Fibroblast of skin of left biceps (primary cell): ENCODE results near the gene RHBDL1.

Experiments used
- DNase-seq, 2 experiments: peaks; one replicate each; pipeline ENCODE4 v3.0.0-alpha.2; 2013; ENCODE audit warnings: low read depth in 2 of 2

RHBDL1 gene

DNA sequence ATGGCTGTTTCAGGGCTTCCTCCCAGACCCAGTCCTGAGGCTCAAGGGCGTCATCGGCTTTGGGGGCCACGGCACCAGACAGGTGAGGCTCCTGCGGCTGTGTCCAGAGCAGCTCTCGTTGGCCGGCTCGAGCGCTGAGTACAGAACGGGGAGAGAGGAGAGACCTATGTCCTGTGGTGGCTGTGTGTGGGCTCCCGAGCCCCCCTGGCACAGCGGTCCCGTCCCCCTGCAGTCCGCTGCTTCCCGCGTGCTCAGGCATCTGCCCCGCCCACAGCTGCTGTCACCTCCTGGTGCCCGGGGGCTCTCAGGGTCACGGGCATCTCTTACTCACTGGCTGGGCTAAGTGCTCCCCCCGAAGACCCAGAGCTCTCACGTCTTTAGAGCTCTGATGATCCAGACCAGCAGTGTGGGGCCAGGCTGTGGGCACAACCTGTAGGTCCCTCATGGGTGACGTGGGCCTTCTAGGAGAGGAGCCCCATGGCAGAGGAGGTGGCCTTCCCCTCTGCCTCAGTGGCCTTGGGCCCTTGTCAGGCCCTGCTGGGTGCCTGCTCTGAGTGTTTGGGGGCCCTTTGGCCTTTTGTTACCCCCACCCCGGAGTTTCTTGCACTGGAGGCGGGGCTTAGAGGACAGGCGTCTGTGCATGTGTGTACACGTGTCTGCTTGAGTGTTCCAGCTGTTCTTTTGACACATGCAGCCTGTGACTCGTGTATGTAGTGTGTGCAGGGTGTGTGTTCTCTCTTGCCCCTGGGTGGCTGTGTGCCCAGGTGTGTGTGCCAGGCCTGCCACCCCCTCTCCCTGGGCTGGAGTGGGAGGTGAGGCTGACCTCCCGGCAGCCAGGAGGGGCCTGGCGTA, 22.8 kb upstream of the RHBDL1 start:
- DNase-seq: no peak

DNA sequence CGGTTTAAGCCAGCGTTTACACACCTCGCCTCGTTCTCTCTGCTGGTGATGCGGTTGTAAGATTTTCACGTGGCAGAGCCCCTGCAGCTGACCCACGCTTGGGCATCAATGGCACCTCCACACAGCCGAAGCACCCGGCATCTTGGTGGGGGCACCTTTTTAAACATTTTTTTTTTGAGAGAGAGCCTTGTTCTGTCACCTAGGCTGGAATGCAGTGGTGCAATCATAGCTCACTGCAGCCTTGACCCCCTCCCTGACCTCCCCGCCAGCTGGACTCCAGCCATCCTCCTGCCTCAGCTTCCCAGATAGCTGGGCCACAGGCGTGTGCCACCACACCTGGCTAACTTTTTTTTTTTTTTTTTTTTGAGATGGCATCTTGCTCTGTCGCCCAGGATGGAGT, 21.4 kb upstream of the RHBDL1 start:
- no peak for DNase-seq

DNA sequence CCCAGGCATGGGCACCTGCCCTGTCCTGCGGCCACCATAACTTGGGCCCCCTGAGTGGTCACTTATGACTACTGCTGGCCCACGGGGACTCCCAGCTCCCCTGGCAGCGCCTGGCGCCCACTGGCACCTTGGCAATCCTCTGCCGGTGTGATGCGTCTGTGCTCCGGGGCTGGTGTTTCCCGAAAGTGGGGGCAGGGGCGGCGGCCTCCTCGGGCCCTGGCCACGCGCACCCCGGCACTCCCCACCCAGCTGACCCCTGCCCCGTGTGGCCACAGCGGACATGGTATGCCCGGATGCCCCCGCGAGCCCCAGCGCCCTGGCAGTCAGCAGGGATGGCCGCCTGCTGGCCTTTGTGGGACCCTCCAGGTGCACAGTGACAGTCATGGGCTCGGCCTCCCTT, 18.0 kb upstream of the RHBDL1 start:
- no peak for DNase-seq

DNA sequence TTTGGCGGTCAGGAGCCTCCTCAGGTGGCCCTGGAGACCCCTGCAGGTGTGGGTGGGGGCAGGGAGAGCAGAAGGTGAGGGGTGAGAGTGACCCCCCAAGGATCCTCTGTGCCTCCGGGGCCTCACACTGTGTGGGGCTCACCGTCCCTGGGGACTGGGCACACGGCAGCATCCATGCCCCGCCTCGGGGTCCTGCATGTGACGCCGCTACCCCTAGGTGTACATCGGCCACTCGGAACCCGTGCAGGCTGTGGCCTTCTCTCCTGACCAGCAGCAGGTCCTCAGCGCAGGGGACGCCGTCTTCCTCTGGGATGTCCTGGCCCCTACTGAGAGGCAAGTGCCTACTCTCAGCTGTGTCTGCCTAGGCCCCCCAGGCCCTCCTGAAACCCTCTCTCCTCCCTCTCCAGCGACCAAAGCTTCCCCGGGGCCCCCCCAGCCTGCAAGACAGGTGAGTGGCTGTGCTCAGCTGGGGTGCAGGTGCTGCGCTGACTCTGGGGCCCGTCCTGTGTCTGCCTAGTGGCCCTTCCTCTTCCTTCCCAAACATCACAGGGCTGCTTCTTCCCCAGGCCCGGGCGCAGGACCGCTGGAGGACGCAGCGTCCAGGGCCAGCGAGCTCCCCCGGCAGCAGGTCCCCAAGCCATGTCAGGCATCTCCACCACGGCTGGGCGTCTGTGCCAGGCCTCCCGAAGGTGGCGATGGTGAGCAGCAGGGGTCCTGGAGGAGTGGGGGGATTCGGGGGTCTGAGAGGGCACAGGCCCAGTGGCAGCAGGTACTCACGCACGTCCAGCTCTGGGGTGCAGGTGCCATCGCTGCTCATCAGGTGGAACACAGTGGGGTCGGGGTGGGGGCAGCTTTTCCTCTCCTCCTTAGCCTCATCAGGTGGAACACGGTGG, 16.5 kb upstream of the RHBDL1 start:
- no peak for DNase-seq

DNA sequence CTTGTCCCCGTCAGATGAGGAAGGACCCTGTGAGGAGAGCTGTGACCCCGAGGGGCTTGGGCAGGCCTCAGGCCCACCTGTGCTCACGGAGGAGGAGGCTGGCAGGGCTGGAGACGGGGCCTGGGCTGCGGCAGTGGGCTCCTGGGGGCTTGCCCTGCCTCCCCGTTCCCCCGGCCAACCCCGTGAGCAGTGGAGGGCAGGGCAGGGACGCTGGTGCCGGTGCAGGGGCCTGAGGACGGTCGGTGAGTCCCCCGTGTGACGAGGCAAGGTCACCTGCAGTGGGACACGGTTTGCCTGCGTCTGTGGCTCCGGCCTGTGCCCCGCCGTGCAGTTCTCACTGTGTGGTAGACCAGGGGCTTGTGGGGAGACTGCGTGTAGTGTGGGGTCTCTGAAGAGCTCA, 15.9 kb upstream of the RHBDL1 start:
- no peak for DNase-seq

DNA sequence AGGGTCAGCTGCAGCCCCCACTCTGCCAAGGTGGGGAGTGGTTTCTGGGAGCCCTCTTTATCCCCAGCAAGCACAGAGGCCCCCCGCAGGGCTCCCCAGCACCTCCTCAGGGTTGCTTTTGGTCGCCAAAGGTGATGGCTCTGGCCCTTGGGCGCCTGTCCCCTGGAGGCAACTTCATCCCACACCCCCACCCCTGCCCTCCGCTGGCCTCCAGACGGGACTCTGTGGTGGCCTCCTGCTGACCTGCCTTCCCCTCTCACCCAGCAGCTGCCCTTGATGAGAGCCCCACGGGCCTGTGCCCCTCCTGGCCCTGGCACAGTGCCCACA, 15.4 kb upstream of the RHBDL1 start:
- no peak for DNase-seq

DNA sequence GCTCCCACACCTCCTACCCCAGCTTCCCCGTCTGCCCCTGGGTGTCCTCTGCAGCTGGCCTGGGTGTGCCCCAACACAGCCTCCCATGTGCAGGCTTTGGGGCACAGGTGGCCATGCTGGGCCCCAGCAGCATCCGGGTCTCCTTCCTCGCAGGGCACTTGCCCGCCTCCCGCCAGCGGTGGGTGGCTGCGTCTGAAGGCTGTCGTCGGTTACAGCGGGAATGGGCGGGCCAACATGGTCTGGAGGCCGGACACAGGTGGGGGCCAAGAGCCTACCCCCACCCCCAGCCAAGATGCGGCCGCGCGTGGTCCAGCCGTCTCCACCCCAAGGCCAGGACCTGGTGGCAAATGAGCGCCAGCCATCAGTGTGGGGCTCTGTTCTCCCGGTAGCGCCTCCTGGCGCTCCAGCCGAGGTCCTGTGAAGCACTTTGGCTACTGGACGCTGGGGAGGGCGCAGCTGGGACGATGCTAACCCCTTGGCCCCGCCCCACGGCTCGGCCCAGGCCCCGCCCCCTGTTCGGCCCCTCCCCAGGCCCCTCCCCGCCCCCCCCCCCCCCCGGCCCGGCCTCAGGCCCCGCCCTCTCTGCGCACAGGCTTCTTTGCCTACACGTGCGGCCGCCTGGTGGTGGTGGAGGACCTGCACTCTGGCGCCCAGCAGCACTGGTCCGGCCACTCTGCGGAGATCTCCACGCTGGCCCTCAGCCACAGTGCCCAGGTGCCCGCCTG, 14.8 kb upstream of the RHBDL1 start:
- DNase-seq: peak in 1 of 2 experiments; percentile 37

DNA sequence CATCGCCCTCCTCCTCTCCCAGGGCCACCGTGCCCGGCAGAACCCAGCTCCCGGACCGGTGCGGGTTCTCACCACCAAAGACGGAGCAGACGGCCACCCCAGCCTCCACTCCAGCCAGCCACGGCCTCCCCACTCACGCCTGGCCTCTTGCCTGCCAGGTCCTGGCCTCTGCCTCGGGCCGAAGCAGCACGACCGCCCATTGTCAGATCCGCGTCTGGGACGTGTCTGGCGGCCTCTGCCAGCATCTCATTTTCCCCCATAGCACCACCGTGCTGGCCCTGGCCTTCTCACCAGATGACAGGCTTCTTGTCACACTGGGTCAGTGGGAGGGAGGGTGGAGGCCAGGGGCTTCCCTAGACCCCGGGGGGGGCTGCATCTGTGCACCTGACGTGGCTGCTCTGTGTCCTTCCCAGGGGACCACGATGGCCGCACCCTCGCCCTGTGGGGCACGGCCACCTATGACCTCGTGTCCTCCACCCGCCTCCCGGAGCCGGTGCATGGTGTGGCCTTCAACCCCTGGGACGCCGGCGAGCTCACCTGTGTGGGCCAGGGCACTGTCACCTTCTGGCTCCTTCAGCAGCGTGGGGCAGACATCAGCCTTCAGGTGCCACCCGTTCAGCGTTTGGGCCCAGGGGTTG, 14.2 kb upstream of the RHBDL1 start:
- no peak for DNase-seq

DNA sequence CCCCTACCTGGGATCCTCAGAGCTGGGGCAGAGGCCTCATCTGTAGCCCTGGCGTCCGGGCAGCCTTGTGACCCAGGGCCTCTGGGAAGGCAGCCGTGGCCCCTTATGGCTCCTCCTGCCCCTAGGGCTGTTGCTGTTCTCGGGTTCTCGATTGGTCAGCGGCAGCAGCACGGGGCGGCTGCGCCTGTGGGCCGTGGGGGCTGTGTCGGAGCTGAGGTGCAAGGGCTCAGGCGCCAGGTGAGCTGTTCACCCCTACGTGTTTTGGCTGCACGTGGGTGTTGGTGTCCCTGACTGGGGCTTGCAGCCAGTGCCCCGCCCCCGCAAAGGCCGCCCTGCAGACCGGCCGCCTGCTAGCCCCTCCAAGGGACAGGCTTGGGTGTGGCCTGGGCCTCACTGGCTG, 13.4 kb upstream of the RHBDL1 start:
- DNase-seq: no peak

DNA sequence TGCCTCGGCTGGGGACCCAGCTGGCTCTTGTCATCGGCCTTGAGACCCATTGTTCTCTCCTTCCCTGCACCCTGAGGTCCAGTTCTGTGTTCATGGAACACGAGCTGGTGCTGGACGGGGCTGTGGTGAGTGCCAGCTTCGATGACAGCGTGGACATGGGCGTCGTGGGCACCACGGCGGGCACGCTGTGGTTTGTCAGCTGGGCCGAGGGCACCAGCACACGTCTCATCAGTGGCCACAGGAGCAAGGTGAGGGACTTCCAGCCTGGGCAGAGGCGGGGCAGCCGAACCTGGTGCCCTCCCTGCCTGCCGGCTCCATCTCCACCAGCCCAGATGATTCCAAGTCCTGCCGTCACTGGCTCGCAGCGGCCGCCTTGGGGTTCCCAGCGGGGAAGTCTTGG, 12.9 kb upstream of the RHBDL1 start:
- no peak for DNase-seq

DNA sequence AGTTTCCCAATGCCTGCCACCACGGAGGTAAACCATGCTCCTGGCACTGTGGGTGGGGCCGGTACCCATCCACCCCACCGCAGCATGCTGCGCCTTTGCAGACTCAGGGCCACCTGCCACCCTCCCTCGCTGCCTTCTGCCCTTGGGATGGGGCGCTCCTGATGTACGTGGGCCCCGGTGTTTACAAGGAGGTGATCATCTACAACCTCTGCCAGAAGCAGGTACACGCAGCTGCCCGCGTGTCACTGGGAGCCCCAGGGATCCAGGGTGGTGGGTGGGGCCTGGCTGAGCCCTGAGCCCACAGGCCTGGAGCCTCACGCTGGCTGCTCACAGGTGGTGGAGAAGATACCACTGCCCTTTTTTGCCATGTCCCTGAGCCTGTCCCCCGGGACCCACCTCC, 8.9 kb upstream of the RHBDL1 start:
- DNase-seq: no peak

DNA sequence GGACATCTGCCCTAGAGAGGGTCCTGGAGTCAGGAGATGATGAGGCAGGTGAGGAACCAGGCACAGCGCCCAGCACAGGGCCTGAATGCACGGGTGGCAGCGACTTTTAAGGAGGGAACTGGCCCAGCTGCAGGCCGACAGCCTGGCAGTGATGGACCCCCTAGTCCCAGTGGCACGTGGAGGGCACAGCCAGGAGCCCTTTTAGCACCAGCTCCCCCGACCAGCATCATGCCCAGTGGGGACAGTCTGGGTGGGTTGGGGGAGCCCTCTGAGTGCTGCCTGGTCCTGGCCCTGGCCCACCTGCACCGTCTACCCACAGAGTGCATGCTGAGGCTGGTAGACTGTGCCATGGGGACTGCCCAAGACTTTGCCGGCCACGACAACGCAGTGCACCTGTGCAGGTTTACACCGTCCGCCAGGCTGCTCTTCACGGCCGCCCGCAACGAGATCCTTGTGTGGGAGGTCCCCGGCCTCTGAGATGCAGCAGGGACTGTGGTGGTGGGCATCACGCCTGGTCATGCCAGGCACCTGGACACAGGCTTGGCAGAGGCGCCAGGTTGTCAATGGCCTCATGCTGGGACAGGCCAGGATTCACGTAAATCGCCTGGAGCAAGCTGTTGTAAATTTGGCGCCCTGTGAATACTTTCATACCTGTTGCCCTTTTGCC, 8.2 kb upstream of the RHBDL1 start:
- DNase-seq: no peak

DNA sequence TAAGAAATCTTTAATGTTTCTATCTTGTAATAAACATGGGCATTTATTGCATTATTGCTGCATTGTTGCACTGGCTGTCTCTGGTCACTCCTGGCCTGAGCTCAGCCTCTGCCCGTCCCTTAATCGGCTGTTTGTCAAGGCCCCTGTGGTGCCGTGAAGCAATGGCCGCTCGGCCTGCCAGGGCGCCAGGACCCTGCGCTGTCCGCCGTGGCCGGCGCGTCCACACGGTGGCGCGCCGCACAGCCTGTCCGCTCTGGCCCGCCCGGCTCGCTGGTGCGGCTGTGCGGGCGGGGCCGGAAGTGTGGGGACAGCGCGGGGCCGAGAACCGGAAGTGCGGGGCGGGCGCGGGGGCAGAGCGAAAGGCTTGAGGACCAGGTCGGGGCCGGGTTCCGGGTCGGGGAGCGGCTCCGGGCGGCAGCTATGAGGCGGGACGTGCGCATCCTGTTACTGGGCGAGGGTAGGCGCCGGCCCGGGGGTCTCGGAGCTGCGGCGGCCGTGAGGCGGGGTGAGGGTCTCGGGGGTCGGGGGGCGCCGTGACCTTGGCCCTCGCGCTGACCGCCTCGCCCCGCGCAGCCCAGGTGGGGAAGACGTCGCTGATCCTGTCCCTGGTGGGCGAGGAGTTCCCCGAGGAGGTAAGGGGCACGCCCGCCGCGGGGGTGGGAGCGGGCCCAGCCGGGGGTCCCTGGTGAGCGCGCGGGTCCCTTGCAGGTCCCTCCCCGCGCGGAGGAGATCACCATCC, 7.5 kb upstream of the RHBDL1 start, which contains the start of gene RHOT2:
RHOT2 (plus strand) TSS at position 353 of the 739 bp plus-strand sequence; CDS start at position 421, 68 bp downstream.
- DNase-seq: peak; percentile 65 to 69

DNA sequence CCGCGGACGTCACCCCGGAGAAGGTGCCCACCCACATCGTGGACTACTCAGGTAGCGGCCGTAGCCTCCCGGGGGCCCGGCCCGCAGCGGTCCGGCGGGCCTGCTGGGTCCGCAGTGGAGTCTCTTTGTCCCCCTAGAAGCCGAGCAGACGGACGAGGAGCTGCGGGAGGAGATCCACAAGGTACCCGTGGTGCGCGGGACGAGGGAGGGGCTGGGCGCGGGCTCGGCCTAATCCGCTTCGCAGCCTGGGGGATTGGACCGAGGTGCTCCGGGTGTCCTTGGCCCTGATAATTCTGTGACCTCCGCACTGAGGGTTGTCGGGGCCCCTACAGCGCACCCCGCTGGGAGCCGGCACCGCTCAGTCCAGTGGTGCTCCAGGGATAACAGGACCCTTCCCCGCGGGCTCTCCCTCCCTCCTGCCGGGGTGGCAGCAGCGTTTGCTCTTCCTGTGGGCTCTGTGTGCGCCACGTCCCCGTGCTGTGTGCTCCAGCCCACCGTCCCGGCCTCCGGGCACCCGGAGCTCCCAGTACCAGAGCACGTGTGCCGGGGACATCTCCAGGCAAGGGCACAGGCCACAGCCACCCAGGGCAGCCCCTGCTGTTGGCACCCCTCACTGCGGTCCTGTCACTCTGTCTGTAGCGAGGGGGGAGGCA, 6.8 kb upstream of the RHBDL1 start:
- no peak for DNase-seq

DNA sequence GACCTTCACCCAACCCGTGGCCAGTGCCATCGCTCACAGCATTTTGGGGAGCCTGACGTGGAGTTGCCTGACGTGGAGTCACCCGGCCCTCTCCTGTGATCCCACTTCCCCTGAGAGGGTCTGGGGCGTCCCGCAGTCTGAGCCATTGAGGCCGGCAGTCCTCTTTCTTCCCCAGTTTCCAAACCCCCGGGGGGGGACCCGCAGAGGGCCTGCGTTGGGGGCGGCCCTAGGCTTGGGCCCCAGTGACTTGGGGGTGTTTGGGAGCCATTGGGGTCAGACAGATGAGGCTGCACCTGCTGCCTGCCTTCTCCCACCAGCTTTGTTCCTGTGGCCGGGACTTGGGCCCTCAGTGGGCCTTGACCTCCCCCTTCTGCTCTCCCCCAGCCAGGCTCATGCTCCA, 5.8 kb upstream of the RHBDL1 start:
- DNase-seq: no peak

DNA sequence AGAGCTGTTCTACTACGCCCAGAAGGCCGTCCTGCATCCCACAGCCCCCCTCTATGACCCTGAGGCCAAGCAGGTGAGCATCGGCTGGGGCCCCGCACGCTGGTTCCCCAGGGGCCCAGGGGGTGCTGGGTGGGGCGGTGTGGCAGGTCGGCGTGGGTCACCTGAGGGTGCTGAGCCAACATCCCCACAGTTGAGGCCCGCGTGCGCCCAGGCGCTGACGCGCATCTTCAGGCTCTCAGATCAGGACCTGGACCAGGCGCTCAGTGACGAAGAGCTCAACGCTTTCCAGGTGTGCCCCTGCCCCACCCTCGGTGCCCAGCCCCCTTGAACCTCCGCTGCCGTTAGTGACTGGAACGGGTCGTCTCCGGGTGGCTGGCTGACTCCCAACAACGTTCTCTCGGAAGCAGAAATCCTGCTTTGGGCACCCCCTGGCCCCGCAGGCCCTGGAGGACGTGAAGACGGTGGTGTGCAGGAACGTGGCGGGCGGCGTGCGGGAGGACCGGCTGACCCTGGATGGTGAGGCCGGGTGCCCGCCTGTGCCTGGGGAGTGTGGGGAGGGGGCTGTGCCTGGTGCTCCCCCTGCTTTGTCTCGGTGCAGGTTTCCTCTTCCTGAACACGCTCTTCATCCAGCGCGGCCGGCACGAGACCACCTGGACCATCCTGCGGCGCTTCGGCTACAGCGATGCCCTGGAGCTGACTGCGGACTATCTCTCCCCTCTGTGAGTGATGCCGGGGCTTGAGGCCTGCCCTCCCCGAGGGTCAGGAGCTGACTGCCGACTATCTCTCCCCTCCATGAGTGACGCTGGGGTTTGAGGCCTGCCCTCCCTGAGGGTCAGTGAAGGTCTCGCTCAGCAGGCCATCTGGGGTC, 4.8 kb upstream of the RHBDL1 start:
- DNase-seq: no peak

DNA sequence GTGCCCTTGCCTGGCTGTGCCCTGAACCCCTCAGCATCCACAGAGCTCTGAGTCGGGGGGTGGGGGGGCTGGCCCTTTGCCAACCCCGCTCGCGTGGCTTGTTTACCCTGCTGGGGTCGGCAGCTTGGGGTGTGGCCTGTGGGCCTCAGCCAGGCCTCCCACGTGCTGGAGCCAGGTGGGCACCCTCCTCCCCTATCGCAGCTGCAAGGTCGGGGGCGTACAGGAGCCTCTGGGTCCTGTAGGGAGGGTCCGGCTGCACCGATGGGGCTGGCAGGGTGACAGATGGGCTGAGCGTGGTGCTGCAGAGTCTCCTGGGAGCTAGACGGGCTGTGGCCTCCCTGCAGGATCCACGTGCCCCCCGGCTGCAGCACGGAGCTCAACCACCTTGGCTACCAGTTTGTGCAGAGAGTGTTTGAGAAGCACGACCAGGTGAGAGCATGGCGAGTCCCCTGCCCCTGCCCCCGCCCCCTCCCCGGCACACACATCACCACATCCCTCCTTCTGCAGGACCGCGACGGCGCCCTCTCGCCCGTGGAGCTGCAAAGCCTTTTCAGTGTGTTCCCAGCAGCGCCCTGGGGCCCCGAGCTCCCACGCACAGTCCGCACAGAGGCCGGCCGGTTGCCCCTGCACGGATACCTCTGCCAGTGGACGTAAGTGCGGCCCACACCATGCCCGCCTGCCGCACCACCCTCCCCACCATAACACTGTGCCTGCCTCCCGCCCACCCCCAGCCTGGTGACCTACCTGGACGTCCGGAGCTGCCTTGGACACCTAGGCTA, 3.9 kb upstream of the RHBDL1 start:
- no peak for DNase-seq

DNA sequence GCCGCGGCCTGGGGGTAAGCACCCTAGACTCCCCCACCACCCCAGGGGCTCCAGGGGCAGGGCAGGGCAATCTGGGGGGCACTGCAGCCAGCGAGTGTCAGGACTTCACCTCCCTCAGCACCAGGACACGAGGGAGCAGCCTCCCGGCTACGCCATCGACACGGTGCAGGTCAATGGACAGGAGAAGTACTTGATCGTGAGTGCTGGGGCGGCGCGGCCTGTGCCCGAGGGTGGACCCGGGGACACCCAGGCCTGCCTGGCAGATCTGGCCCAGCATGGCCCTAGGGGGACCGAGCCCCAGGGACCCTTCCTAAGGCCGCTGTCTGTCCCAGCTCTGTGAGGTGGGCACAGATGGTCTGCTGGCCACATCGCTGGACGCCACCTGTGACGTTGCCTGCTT, 3.1 kb upstream of the RHBDL1 start:
- DNase-seq: no peak
